Ascending aorta (tissue), 2 donors: ENCODE results near the gene LYRM7. TPM values are rescaled to one million over a fixed set of nuclear protein-coding genes. Genes with fewer than 3 reads are reported as not detected.
"Not testable (repeated sequence)": the region's sequence is repeated elsewhere in the genome, so short reads cannot be mapped to it uniquely, and the experiment has no call there.

ENCODE experiments used
- DNase-seq, 2 donors: peaks; one replicate each; pipeline ENCODE4 v3.0.0-alpha.2; 2019; ENCODE audit warnings: low spot score in 2 of 2
- H3K27ac ChIP-seq, 2 donors: fragments of 200-600 bp; sonication (generic); one replicate each; pipeline ENCODE4 v1.5.1; 2016 to 2017; ENCODE audit warnings: mild to moderate bottlenecking in 1 of 2
- H3K27me3 ChIP-seq: fragments of 200-600 bp; sonication (generic); one replicate; pipeline ENCODE4 v1.5.1; 2017
- H3K36me3 ChIP-seq, 2 donors: fragments of 200-600 bp; sonication (generic); one replicate each; pipeline ENCODE4 v1.5.1; 2016
- H3K4me1 ChIP-seq, 2 donors: fragments of 200-600 bp; sonication (generic); one replicate each; pipeline ENCODE4 v1.5.1; 2016 to 2017; ENCODE audit warnings: mild to moderate bottlenecking in 1 of 2
- H3K4me3 ChIP-seq, 2 donors: fragments of 200-600 bp; sonication (generic); one replicate each; pipeline ENCODE4 v1.5.1; 2016 to 2017; ENCODE audit warnings: mild to moderate bottlenecking in 1 of 2
- H3K9me3 ChIP-seq, 2 donors: fragments of 200-600 bp; sonication (generic); one replicate each; pipeline ENCODE4 v1.5.1; 2016
- intact Hi-C: fragments of 100-400 bp; cut with DNase I; formaldehyde crosslinking; loops from one replicate; pipeline ENCODE4 v1.15.1; 2023
- total RNA-seq: library from RNA; depleted of rRNA; stranded (reverse); fragments of >200 nt; gene quantifications from one replicate; pipeline ENCODE4 v1.1.0, GENCODE V29; 2016
- TF ChIP-seq, protein P1 (sequence below), 3 experiments: fragments of 200-600 bp in 2 of 3; fragments of 450-650 bp in 1 of 3; sonication (generic) in 2 of 3; IDR thresholded peaks; one replicate each; pipeline ENCODE4 v1.5.1; 2016 to 2019; ENCODE audit warnings: antibody characterized with exemption in 3 of 3, mild to moderate bottlenecking in 1 of 3, moderate library complexity in 1 of 3

Gene LYRM7
- total RNA-seq, 1 donor from 2014 or later, result 0.32 TPM

DNA sequence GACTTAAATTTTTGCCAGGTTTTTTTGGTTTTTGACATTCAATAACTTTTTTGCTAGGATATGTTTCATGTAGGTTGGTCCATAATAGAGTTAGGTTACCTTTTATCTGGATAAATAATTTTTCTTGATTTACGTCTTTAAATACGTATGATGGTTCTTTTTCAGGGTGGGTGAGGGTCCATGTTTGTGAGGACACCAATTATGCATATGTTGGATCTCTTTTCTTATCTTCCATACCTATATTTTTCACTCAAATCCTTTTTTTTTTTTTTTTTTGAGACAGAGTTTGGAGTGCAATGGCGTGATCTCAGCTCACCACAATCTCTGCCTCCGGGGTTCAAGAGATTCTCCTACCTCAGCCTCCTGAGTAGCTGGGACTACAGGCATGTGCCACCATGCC, 75.8 kb downstream of the LYRM7 start:
- TF ChIP-seq, protein P1, sequence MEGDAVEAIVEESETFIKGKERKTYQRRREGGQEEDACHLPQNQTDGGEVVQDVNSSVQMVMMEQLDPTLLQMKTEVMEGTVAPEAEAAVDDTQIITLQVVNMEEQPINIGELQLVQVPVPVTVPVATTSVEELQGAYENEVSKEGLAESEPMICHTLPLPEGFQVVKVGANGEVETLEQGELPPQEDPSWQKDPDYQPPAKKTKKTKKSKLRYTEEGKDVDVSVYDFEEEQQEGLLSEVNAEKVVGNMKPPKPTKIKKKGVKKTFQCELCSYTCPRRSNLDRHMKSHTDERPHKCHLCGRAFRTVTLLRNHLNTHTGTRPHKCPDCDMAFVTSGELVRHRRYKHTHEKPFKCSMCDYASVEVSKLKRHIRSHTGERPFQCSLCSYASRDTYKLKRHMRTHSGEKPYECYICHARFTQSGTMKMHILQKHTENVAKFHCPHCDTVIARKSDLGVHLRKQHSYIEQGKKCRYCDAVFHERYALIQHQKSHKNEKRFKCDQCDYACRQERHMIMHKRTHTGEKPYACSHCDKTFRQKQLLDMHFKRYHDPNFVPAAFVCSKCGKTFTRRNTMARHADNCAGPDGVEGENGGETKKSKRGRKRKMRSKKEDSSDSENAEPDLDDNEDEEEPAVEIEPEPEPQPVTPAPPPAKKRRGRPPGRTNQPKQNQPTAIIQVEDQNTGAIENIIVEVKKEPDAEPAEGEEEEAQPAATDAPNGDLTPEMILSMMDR (IDR thresholded peaks at IDR 0.05), result no peak

DNA sequence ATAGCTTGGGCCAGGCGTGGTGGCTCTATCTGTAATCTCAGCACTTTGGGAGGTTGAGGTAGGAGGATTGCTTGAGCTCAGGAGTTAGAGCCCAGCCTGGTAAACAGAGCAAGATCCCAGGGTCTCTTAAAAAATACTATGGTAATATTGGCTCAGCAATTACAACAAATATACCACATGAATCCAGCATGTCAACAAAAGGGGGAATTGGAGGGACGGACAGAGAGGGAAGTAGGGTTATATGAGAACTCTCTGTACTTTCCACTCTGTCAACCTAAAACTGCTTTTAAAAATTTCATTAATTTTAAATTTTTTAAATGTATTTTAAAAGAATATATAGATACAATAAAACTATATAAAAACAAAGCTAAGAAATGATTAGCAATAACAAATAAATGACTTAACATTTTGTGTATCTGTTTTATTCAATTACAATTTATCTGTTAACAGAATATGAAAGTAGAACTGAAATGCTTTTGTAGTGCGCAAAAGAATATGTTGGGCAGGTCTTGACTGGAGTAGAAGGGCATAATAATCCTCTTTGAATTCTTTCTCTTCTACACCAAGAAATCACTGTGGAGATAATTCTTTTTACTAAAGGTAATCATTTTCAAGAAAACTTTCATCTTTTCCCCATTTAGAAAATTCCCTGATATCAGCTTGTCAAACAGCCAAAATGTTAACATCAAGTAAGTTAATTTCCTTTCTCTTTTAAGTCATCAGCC, 80.2 kb downstream of the LYRM7 start:
- H3K4me3 ChIP-seq, result no peak overlapping the region
- no peaks in the 10 kb centered on the region for H3K4me1 ChIP-seq
- no peaks in the 10 kb centered on the region for H3K27me3 ChIP-seq
- intact Hi-C loops, result no loop called here
- no peak for DNase-seq
- TF ChIP-seq, protein P1 (IDR thresholded peaks at IDR 0.05), result no peak
- H3K27ac ChIP-seq, result no peak overlapping the region
- H3K9me3 ChIP-seq, result peaks cover 0 to 15% of the 10 kb centered on the region in 2 donors
- no peaks in the 10 kb centered on the region for H3K36me3 ChIP-seq

More for the DNA sequence above, 75.8 kb downstream of the LYRM7 start:
- Histone ChIP-seq H3K4me3 (no peak overlapping the region), H3K4me1 (no peaks in the 10 kb centered on the region), H3K9me3 (peaks cover 0 to 17% of the 10 kb centered on the region in 2 donors), H3K27ac (no peak overlapping the region), H3K36me3 (no peaks in the 10 kb centered on the region), H3K27me3 (no peaks in the 10 kb centered on the region)
- intact Hi-C loops, result no loop called here
- no peak for DNase-seq

DNA sequence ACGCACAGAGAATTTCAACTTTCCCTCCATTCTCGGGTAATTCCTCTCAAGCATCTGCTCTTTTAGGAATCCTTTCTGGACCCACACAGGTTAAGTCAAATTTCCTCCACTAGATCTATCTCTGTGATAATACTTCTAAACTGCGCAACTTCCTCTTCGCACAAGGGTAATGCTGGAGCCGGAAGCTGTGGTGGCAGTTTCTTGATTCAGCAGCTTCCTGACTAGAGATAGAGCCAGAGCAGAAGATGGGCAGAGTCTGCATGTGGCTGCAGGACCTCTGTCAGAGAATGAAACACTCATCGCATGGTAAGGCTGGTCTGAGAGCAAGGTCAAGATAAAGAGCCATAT, 82.1 kb downstream of the LYRM7 start:
- H3K27me3 ChIP-seq, result no peaks in the 10 kb centered on the region
- H3K36me3 ChIP-seq, result no peaks in the 10 kb centered on the region
- TF ChIP-seq, protein P1 (IDR thresholded peaks at IDR 0.05), result no peak
- H3K4me3 ChIP-seq, result no peak overlapping the region
- peak; percentile 42 to 75 for DNase-seq
- no peak overlapping the region for H3K27ac ChIP-seq
- intact Hi-C loops, result no loop called here
- no peaks in the 10 kb centered on the region for H3K9me3 ChIP-seq
- H3K4me1 ChIP-seq, result no peaks in the 10 kb centered on the region

DNA sequence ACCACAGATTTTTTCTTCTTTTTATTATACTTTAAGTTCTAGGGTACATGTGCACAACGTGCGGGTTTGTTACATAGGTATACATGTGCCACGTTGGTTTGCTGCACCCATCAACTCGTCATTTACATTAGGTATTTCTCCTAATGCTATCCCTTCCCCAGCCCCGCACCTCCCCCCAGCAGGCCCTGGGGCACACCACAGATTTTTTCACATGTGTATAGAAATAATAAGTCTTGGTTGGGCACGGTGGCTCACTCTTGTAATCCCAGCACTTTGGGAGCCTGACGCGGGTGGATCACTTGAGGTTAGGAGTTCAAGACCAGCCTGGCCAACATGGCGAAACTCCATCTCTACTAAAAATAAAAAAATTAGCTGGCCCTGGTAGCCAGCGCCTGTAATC, 83.3 kb downstream of the LYRM7 start:
- H3K27ac ChIP-seq, H3K4me3 ChIP-seq, intact Hi-C loops, DNase-seq, H3K36me3 ChIP-seq, H3K27me3 ChIP-seq, H3K9me3 ChIP-seq, H3K4me1 ChIP-seq: not testable (repeated sequence)

DNA sequence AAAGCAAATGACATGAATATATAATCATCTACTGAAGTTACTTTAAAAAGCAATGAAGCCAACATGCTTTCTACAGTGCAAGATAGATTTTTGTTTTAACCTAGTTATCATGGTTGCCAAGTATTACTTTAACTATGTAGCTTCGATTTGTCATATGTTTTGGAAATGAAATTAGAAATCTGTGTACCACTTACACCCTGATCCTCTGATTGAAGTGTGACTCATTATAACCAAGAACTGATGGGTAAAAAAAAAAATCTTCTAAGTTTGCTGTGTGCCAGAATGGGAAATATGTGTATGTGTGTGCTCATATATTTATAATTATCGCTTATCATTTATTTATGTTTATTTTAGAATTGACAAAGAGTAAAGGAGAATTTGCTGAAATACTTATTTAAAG, 84.0 kb downstream of the LYRM7 start:
- TF ChIP-seq, protein P1 (IDR thresholded peaks at IDR 0.05), result no peak
- Histone ChIP-seq H3K4me1 (no peaks in the 10 kb centered on the region), H3K4me3 (no peak overlapping the region), H3K9me3 (no peaks in the 10 kb centered on the region), H3K27ac (no peak overlapping the region), H3K36me3 (no peaks in the 10 kb centered on the region), H3K27me3 (no peaks in the 10 kb centered on the region)
- intact Hi-C loops, result no loop called here
- DNase-seq, result no peak

Other genes with a start within 250 kb of the LYRM7 start
- 78.9 TPM for gene HINT1, start 5.7 kb upstream of the LYRM7 start, total RNA-seq
- gene CDC42SE2, start 93.1 kb downstream of the LYRM7 start, total RNA-seq, result 12.8 TPM